NCI-H82 (cell line): ENCODE data around the gene WDR93.
A peak's percentile ranks its signal among the peaks of the same experiment; 100 is the strongest.

Experiments used
- DNase-seq: peaks from one replicate; lab custom pipeline; 2025; lab: John Stamatoyannopoulos, UW

Gene WDR93

DNA sequence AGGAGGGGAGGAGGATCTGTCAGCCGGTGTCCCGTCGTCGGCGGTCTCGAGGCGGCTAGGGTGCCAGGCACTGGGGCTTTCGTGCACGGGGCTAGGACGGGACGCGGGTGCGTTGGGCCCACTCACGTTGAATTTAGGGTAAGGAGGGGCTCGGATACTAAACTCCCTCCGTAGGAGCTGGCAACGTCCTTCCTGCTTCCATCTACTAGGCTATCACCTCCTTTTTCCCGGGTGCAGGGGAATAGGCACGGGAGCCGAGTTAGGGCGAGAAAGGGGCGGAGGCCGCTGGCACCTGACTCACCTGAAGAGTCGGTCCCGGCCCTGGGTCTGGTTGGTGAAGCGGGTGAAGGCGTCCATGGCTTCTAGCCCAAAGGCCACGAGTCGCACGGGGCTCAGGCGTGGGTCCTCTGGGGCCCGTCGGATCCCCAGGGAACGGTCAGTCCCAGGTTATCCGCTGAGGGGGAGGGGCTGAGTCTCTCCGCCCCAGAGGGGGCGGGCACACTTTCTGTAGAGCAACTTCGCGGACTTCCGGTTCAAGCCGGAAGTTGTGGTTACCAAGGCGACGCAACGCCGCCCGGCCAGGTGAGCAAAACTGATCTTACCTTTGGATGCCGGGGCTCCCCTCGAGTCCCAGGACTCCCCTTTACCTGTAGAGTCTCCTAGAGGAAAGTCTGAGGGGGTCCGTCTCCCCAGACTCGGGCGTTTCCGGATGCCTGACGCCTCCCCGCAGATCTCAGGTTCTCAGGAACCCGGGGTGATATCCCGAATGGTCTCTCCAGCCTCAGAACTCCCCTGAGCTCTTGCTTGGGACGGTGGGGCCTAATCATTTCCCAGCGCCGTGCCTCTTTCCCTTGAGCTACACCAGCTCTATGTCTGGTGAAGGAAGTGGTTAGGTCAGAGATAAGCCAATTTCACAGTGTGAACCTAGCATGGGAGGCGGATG is at the start of gene WDR93, which contains the start of gene PEX11A:
TSS of gene WDR93 (plus strand) at position 536 of the 943 bp plus-strand sequence. CDS start 10,936 bp downstream, outside the sequence.
TSS of gene PEX11A (minus strand) at position 479 of the 943 bp plus-strand sequence. CDS start at position 357, 122 bp downstream.
- DNase-seq = peak; percentile 91

DNA sequence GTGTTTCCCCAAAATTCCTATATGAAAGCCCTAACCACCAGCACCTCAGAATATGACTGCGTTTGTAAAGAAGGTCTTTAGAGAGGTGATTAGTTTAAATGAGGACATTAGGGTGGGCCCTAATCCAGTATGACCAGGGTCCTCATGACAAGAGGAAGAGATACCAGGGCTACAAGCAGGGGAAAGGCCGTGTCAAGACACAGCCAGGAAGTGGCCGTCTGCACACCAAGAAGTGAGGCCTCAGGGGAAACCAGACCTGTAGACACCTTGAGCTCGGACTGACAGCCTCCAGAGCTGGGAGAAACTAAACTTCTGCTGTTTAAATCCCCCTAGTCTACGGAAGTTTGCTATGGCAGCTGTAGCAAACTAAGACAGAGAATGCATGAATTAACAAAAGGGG is 49.6 kb upstream of the WDR93 start:
- no peak for DNase-seq

DNA sequence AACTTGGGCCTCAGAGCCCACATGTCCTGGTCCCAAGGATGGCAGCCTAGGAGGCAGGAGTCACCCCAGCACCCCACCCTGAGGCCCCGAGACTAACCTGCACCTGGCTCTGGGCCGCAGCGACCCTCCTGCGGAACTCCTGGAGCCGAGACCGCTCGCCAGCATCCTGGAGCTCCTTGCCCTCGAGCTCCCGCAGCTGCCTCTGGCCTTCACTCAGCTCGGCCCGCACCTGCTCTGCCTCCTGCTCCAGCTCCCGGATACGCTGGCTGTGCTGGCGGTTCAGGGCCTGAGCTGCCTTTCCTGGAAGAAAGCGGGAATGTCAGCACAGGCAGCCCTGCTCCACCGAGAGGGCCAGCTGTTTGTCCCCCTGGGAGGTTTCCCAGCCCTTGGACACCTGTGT is 48.5 kb upstream of the WDR93 start:
- no peak for DNase-seq

DNA sequence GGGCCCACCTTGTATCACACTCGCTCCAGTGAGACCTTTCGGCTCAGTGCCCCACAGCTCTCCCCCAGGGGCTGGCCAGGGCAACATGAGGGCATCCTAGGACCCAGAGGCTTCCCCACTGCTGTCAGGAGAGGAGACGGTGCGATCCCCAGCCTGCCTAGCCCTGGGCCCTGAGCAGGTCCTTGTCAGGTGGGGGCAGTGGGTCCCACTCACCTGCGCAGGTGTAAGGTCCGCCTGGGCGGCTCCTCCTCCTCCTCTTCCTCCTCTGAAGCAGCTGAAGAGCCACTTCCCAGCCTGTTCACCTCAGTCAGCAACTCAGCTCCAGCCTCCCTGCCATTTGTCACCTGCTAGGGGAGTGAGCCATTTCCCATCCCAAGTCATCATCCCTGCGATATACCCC is 44.9 kb upstream of the WDR93 start:
- DNase-seq = no peak

DNA sequence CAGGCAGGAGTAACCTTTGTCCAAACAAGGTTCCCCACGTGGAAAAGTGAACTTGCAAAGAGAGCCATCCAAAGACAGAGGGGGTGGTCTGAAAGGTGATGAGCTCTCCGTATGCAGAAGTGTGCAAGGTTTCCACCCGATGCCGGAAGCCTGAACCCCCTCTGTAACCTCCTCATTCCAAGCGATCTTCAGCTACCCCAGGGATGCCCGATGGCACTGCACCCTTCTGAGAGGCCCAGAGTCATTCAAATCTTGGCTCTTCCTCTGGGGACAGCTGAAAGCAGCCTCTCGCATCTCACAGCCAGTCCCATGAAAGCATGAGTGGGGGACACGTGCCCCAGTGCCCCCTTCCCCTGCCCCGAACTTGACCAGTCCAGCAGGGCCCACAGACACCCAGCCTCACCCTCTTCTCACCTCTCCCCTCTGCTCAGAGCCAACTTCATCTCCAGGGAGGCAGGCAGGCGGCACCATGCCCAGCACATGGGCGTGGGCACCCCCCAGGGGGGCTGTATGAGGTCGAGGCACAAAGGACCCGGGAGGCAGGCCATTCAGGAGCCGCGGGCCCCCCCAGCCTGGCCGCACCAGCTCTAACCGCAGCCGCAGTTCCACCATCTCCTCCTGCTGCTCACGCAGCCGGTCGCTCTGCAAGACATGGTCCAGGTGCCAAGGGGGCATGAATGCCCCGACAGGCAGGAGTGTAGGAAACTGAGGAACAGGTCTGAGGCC is 44.0 kb upstream of the WDR93 start:
- DNase-seq = no peak

DNA sequence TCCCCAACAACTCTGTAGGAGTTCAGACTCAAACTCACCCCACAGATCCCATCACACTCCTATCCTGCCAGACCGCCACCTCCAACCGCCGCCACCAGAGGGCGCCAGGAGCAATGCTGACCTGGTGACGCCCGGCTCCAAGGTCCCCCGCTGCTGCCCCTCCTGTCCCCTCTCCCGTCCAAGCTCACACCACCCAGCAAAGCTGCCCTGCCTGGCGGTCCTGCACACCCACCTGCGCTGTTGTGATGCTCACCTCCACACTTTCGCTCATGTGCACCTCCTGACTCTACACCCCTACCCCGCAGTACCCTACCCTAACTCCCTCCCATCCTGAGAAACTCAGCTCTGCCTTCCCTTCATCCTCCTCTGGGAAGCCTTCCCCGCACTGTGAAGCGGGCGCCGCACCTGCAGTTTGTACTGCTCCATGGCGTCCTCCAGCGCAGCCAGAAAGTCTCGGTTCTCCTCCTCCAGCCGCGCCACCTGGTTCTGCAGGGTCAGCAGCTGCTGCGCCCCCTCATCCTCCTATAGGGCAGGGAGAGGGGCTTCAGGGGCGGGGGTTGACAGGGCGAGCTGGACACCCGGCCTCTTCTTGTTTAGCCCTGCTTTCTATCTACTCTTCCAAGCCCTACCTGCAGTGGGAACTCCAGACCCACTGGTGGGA is 43.3 kb upstream of the WDR93 start:
- peak; percentile 74 for DNase-seq

DNA sequence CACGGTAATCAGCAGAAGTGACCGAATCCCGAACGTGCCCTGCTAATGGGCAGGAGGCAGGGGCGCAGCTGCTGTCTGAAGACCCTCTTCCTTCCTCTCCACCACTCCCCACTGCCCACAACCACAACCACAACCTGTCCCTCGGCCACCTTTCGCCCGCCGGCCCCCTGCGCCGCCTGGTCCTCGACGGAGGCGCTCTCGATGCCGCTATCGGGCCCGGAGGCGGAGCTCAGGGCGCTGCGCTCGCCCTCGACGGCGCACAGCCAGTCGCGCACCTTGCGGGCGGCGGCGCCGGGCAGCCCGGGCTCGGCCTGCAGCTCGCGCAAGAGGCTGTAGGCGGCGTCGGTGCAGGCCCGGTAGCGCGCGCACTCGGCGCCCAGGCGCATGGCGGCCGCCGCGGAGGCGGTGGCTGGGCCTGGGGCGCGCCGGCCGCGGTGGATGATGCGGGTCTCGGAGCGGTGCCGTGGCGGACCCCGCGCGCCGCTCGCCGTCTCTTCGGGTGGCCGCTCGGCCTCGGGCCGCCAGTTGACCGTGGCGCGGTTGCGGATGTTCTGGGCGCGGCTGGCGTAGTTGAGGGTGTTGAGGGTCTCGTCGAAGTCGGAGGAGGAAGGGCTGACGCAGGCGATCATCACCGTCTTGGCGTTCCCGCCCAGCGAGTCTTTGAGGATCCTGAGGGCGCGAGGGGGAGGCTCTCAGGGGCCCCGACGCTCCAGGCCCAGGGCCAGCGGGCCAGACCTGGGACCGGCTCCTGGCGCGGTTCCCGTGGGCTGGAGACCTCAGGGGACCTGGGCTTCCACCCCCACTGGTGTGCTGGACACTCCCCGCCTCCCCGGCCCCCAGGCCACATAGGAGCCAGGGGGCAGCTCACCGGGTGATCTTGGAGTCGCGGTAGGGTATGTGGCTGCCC is 42.3 kb upstream of the WDR93 start:
- no peak for DNase-seq

DNA sequence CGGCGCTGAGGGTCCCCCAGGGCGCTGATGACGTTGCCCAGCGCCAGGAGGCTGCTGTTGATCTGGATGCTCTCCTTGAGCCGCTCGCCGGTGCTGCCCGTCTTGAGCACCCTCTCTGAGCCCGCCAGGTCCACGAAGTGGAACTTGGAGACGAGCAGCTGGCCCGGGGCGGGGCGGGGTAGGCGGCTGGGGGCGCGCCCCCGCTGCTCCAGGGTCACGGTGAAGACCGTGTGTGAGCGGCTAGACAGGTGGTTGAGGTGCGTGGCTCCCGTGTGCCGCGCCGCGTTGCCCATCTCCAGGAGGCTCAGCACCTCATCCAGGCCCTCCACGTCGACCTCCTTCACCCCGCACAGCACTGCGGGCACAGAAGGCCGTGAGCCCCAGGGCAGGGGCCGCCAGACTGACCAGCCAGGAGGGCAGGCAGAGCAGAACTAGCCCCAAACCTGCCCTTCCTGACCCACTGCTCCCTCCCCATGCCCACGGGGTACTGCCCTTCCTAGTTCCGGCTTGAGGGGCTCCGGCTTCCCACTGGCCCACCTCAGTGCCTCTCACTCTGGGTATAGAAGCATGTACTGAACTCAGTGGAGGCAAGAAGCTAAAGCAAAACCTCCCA is 41.5 kb upstream of the WDR93 start:
- no peak for DNase-seq

DNA sequence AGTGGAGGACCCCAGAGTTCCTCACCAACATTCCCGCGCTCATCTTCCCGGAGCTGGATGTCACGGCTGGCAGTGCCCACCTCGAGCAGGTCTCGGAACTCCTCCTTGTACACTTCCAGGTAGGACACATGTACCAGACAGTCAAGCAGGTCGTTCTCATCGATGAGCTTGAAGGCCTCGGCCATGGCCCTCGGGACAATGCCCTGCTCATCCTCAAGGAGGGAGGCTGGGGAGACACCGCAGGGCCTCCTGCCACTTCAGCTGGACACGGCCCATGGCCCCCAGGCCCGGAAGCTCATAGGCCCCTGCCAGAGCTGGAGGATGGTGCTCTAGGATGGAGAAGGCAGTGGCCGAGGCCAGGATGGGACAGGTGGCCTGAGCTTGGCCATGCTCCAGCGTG is 40.9 kb upstream of the WDR93 start:
- no peak for DNase-seq

DNA sequence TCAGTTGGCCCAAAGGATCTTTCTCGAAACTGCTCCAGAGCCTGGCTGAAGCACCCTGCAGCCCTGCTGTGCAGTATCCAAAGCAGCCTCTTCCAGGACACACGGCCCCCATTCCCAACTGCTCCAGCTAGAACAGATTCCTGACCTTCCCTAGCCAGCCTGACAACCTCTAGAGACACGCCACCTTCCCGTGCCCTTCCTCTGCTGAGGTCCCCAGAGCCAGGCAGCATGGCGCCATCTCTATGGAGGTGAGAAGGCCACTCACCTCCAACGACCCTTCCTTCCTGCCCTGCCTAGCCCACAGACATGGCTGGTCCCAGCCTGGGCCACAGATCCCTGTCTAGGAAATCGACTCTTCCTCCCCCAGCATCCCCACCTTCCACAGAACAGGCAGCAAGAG is 38.5 kb upstream of the WDR93 start:
- no peak for DNase-seq

DNA sequence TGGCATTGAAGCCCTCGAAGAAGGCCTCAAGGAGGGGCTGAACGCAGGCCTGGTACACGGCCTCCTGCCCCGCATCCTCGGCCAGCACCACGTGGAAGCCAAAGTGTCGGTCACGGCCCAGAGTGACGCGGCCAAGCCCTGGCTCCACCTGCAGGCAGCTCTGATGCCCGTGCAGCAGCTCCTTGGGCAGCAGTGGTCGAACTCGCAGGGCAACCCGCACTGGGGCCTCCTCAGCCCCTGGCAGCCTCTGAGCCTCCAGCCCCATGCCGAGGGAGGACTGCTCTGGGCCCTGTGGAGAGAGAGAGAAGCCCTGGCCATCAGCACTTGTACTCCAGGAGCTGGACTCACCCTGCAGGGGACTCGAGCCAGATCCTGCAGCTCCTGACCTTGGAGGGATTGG is 37.9 kb upstream of the WDR93 start:
- DNase-seq = no peak

DNA sequence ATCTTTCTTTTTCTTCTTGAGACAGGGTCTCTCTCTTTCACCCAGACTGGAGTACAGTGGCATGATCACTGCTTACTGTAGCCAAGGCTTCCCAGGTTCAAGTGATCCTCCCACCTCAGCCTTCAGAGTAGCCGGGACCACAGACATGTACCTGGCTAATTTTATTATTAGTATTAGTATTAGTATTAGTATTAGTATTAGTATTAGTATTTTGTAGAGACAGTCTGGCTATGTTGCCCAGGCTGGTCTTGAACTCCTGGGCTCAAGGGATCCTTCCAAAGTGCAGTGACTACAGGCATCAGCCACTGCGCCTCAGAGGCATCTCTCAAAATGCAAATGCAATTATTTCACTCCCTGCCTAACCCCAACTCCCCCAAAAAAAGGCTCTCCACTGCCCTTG is 37.0 kb upstream of the WDR93 start:
- no peak for DNase-seq

DNA sequence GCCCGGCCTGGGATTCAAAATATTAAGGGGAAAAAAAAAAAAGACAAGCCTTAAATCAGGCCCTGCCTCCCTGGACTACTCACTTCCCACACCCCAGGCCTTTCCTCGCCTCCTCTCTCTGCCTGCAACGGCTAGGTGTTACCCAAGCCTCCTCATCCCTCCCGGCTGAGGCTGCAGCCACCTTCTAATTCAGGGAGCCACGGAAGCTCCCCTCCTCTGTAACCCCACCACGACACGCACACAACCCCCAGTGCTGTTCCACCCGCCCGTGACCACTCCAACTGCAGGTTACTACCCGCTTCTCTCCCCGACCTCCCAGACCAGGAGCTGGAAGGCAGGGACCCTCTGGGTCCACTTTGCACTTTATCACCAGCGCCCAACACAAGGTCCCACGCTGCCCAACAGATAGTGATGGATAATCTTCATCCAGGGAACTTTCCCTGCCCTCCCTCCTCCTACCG is 36.3 kb upstream of the WDR93 start:
- DNase-seq = no peak

DNA sequence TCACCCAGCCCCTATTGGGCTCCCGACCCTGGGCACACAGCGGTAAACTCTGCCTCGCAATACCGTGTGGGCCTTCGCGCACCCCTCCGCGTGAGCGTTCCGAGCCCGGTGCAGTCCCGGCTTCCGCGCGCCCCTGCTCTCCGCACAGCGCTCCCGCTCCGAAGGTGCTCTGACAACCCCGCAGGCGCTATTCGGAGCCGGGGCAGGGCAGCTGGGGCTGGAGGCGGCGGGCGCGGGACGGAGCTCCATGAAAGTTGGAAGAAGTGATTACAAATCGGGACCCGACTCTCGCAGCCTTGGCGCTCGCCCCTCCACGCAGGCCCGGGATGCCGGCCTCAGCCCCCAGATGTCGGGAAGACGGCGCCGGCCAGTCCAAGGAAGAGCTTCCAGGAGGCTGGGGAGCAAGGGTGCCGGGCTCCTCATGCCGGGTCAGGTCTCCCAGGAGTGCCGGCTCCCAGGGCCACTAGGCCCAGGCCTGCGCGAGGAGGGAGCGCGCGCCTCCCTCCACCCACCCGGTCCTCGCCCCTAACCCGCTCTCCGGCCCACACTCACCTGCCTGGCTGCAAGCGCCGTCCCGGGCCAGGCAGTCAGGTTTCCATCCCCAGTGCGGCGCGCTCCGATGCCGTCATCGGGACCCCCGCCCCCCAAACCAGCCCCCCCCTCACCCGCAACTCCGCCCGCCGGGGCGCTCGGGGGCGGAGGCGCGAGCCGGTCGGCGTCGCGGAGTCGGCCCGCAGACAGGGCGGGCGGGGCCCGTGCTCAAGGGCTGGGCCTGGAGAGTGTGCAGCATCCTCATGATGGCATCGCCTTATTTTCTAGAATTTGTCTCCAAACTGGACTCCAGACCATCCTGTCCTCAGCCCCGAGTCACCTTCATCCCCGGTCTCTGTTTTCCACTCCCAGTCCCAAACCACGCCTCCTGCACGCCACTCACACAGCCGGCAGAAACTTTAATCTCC is 35.5 kb upstream of the WDR93 start, which contains the start of gene KIF7:
TSS of gene KIF7 (minus strand) at position 621 of the 959 bp plus-strand sequence. CDS start 2,537 bp downstream, outside the sequence.
- DNase-seq = peak; percentile 61

DNA sequence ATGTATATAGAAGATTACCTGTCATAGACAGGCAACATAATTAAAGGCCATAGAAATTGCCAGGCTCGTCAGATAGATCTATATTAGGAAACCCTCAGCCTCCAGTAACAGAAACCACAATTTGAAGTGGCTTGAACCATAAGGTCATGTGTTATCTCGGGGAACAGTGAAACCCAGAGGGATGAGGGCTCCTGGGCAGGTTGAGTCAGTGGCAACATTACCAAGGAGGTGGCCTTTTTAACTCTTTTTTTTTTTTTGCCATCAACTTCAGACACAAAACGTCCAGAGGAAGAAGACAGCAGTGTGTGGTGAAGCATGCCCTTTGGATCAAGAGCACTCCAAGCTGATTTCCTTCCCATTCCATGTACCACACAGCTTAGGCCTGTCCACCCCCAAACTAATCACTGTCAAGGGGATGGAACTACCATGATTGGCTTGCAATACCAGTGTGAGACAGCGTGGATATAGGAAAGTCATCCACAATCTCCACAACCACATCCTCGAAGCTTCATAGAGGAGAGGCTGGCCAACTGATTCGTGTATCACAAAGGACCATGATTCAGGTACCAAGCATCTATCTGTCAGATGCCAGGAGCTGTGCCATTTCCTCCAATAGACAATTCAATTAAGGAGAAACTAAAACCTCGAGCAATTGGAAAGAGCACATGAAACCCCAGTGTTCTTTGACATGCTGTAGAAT is 34.3 kb upstream of the WDR93 start:
- DNase-seq = no peak

DNA sequence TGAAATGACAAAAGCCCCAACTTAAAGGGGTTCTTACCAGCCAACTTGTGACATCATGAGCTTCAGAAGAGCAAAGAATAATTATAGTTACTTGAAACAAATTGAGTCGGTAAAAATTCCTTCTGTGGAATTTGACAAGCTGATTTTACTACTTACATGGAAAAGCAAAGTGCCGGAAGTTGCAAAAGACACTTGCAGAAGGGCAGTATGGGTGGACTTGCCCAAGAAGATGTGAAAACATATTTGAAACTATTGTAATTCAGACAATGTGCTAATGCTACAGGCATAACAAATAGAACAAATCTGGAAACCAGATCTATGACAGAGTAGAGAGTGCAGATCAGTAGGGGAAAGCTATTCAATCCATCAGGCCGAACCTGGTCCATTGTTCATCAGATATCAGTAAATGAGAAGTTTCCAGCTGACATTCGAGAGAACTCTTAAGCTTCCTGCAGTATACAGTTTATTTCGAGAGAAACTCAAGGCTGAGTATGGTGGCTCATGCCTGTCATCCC is 32.9 kb upstream of the WDR93 start:
- DNase-seq = no peak

DNA sequence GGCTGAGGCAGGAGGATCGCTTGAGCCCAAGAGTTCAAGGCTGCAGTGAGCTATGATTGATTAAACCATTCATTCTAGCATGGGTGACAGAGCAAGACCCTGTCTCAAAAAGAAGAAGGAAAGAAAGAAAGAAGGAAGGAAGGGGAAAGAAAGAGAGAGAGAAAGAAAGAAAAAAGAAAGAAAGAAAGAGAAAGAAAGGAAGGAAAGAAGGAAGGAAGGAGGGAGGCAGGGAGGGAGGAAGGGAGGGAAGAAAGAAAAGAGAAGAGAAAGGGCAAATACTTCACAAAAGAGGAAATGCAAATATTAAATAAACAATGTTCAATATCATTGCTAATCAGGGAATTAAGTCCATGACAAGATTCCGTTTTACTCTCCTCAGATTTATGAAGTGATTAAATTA is 31.3 kb upstream of the WDR93 start:
- no peak for DNase-seq

DNA sequence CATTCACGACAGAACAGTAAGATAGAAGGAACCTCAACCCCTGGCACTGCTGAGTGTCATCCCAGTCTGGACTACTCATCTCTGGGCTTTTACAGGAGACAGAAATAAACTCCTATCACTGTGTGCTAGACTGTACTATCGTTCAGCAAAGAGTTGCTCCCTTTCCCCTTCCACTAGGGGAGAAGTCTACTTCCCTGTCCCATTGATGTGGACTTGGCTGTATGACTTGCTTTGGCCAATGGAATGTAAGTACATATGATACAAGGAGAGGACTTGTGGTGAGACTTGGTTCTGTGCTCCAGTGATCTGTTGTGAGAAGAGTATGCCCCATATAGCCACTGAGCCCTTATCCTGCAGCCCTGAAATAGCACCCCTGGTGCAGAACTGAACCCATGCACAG is 30.1 kb upstream of the WDR93 start:
- DNase-seq = no peak
